Tibial nerve (tissue), 4 donors: Measurements from ENCODE around the gene PCDH9. TPM values are rescaled to one million over a fixed set of nuclear protein-coding genes. Genes with fewer than 3 reads are reported as not detected.

ENCODE experiments used
- DNase-seq, 2 donors: peaks; one replicate each; pipeline ENCODE4 v3.0.0-alpha.2; 2019; ENCODE audit warnings: low spot score in 2 of 2
- H3K27ac ChIP-seq, 4 donors: fragments of 200-600 bp; sonication (generic) in 3 of 4; one replicate each; pipeline ENCODE4 v1.5.1; 2017 to 2019; ENCODE audit warnings: mild to moderate bottlenecking in 1 of 4
- H3K27me3 ChIP-seq, 2 donors: fragments of 200-600 bp; sonication (generic) in 1 of 2; one replicate each; pipeline versions ENCODE4 v1.5.1 to v1.6.0; 2017 to 2019
- H3K36me3 ChIP-seq, 3 donors: fragments of 200-600 bp; sonication (generic); one replicate each; pipeline ENCODE4 v1.5.1; 2018 to 2019
- H3K4me1 ChIP-seq, 4 donors: fragments of 200-600 bp; sonication (generic) in 3 of 4; one replicate each; pipeline ENCODE4 v1.5.1; 2017 to 2019
- H3K4me3 ChIP-seq, 4 donors: fragments of 200-600 bp; sonication (generic) in 3 of 4; one replicate each; pipeline ENCODE4 v1.5.1; 2017 to 2019; ENCODE audit warnings: mild to moderate bottlenecking in 1 of 4, moderate library complexity in 1 of 4
- H3K9me3 ChIP-seq, 4 donors: fragments of 200-600 bp; sonication (generic) in 3 of 4; one replicate each; pipeline ENCODE4 v1.5.1; 2017 to 2019
- CTCF ChIP-seq, 5 experiments: fragments of 200-600 bp in 3 of 5; fragments of 450-650 bp in 2 of 5; sonication (generic) in 3 of 5; IDR thresholded peaks; one replicate each; pipeline ENCODE4 v1.5.1; 2016 to 2019; ENCODE audit warnings: antibody characterized with exemption in 5 of 5, mild to moderate bottlenecking in 3 of 5, moderate library complexity in 2 of 5
- EP300 ChIP-seq, 2 donors: sonication (generic); formaldehyde crosslinking; IDR thresholded peaks; one replicate each; pipeline ENCODE4 v1.6.1; 2017; ENCODE audit warnings: antibody characterized with exemption in 2 of 2, mild to moderate bottlenecking in 1 of 2
- POLR2A ChIP-seq, 2 donors: fragments of 450-650 bp; IDR thresholded peaks; one replicate each; pipeline ENCODE4 v1.6.1; 2017; ENCODE audit warnings: antibody characterized with exemption in 2 of 2, mild to moderate bottlenecking in 2 of 2, moderate library complexity in 2 of 2
- WGBS, 2 donors: methylation state at CpG; one replicate each; pipeline ENCODE4 v1.1.5; 2018; 5-methylcytosine and 5-hydroxymethylcytosine counted together
- total RNA-seq, 4 donors: library from RNA; depleted of rRNA; stranded (reverse); fragments of >200 nt; gene quantifications; one replicate each; pipeline ENCODE4 v1.1.0, GENCODE V29; 2016

The PCDH9 gene
- total RNA-seq, 4 donors from 2014 or later, result 11.8 to 28.6 (median 14.4) TPM

- Histone ChIP-seq H3K4me1 (no peaks in the 10 kb centered on the region), H3K9me3 (no peaks in the 10 kb centered on the region), H3K27ac (no peak overlapping the region), H3K4me3 (no peak overlapping the region), H3K36me3 (no peaks in the 10 kb centered on the region), H3K27me3 (no peaks in the 10 kb centered on the region)
- WGBS, 2 donors, result 94 to 95% methylated on average over 5 of the region's 5 CpGs
- TF ChIP-seq CTCF (IDR thresholded peaks at IDR 0.05) (no peak), EP300 (IDR thresholded peaks at IDR 0.05) (no peak)
- no peak for DNase-seq
These were observed 152.1 kb downstream of the PCDH9 start for GRCh38 chr13:67078062-67078461.

- no peak for DNase-seq
- H3K9me3 ChIP-seq, result no peaks in the 10 kb centered on the region
- no peak overlapping the region for H3K4me3 ChIP-seq
- H3K27me3 ChIP-seq, result no peaks in the 10 kb centered on the region
- H3K4me1 ChIP-seq, result no peaks in the 10 kb centered on the region
- H3K27ac ChIP-seq, result no peak overlapping the region
- no peak for TF ChIP-seq POLR2A (IDR thresholded peaks at IDR 0.05)
- TF ChIP-seq CTCF (IDR thresholded peaks at IDR 0.05), result no peak
- TF ChIP-seq EP300 (IDR thresholded peaks at IDR 0.05), result no peak
- H3K36me3 ChIP-seq, result no peaks in the 10 kb centered on the region
These were observed 153.0 kb downstream of the PCDH9 start for GRCh38 chr13:67077132-67077531.

- no peaks in the 10 kb centered on the region for H3K4me1 ChIP-seq
- no peak overlapping the region for H3K27ac ChIP-seq
- no peak for TF ChIP-seq POLR2A (IDR thresholded peaks at IDR 0.05)
- TF ChIP-seq CTCF (IDR thresholded peaks at IDR 0.05), result no peak
- TF ChIP-seq EP300 (IDR thresholded peaks at IDR 0.05), result no peak
- no peak for DNase-seq
- H3K4me3 ChIP-seq, result no peak overlapping the region
- H3K27me3 ChIP-seq, result no peaks in the 10 kb centered on the region
- WGBS, 2 donors, result 70 to 72% methylated on average over 3 of the region's 3 CpGs
- no peaks in the 10 kb centered on the region for H3K36me3 ChIP-seq
- H3K9me3 ChIP-seq, result no peaks in the 10 kb centered on the region
These were observed 153.8 kb downstream of the PCDH9 start for GRCh38 chr13:67076378-67076777.

GRCh38 chr13:67075239-67075638, 154.9 kb downstream of the PCDH9 start:
- Histone ChIP-seq H3K36me3 (no peaks in the 10 kb centered on the region), H3K9me3 (no peaks in the 10 kb centered on the region), H3K27me3 (no peaks in the 10 kb centered on the region), H3K4me3 (peak overlapping the region in 1 of 4 donors; percentile 1), H3K27ac (no peak overlapping the region), H3K4me1 (no peaks in the 10 kb centered on the region)
- no peak for TF ChIP-seq POLR2A (IDR thresholded peaks at IDR 0.05)
- peak in 4 of 5 experiments; percentile 19 to 39 (median 26) for TF ChIP-seq CTCF (IDR thresholded peaks at IDR 0.05)
- DNase-seq, result no peak
- 14 to 15% methylated on average over 1 of the region's 1 CpG for WGBS, 2 donors

GRCh38 chr13:67071918-67072598, 158.1 kb downstream of the PCDH9 start:
- Histone ChIP-seq H3K36me3 (no peaks in the 10 kb centered on the region), H3K27me3 (no peaks in the 10 kb centered on the region), H3K9me3 (no peaks in the 10 kb centered on the region), H3K27ac (no peak overlapping the region), H3K4me1 (no peaks in the 10 kb centered on the region), H3K4me3 (no peak overlapping the region)
- TF ChIP-seq POLR2A (IDR thresholded peaks at IDR 0.05), result no peak
- TF ChIP-seq CTCF (IDR thresholded peaks at IDR 0.05), result no peak
- TF ChIP-seq EP300 (IDR thresholded peaks at IDR 0.05), result no peak
- DNase-seq, result no peak
- WGBS, 2 donors, result 88 to 93% methylated on average over 3 of the region's 3 CpGs
